ENCODE measurements around the gene TNS1. TPM values are rescaled to one million over a fixed set of nuclear protein-coding genes. Genes with fewer than 3 reads are reported as not detected.

TNS1 gene
- total RNA-seq, 4 donors from 2014 or later: 169 to 316 (median 229) TPM

DNA sequence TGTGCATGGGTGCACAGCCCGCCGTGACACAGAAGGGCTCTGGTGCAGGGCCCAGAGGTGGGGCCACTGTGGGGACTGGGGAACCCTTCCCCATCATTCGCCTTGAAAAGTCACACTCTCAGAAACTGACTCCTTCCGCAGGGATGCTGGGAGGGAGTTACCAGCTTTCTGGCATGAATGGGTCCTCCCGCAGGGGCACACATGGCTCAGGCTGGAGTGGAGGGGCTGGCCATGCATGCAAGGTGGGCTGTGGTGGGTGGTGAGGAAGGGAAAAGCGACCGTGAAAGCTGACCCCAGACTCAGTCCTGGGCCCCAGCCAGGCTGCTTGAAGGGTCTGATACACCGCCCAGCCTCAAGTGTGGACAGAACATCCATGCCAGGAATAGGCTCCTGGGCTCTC lies 201.1 kb downstream of the TNS1 start:
- H3K27me3 ChIP-seq: no peaks in the 10 kb centered on the region
- WGBS, 2 donors: 80 to 85% methylated on average over 8 of the region's 8 CpGs
- H3K9me3 ChIP-seq: no peaks in the 10 kb centered on the region
- H3K4me3 ChIP-seq (replicated peaks in 1 of 3): no peak overlapping the region
- no peak for DNase-seq
- no peak for TF ChIP-seq POLR2A (IDR thresholded peaks at IDR 0.05)
- TF ChIP-seq, protein P1, sequence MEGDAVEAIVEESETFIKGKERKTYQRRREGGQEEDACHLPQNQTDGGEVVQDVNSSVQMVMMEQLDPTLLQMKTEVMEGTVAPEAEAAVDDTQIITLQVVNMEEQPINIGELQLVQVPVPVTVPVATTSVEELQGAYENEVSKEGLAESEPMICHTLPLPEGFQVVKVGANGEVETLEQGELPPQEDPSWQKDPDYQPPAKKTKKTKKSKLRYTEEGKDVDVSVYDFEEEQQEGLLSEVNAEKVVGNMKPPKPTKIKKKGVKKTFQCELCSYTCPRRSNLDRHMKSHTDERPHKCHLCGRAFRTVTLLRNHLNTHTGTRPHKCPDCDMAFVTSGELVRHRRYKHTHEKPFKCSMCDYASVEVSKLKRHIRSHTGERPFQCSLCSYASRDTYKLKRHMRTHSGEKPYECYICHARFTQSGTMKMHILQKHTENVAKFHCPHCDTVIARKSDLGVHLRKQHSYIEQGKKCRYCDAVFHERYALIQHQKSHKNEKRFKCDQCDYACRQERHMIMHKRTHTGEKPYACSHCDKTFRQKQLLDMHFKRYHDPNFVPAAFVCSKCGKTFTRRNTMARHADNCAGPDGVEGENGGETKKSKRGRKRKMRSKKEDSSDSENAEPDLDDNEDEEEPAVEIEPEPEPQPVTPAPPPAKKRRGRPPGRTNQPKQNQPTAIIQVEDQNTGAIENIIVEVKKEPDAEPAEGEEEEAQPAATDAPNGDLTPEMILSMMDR (IDR thresholded peaks at IDR 0.05): no peak
- H3K27ac ChIP-seq: no peak overlapping the region
- intact Hi-C loops (cut with DNase I): no loop called here
- peaks cover 27 to 28% of the 10 kb centered on the region in 2 donors for H3K36me3 ChIP-seq
- peaks cover 4 to 7% of the 10 kb centered on the region in 2 donors for H3K4me1 ChIP-seq

DNA sequence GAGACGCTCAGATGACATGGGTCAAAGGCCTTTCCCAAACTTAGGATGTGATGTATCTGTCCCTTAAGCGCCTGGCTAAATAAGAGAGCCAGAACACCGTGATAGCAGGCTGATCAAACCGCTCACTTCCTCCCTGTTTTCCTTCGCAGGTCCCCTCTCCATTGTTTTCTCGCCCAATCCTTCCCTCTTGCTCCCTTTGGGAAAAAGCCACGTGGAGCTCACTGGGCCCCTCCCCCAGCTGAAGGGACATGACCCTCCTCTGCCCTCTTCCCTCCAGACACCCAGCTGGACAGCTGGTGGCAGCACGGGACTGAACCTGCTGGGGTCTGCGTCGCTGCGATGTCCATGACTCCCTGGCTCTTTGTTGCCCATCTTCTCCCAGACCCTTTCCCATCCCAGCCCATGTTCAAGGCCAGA lies 201.7 kb downstream of the TNS1 start:
- DNase-seq: no peak
- TF ChIP-seq, protein P1 (IDR thresholded peaks at IDR 0.05): no peak
- no peak for TF ChIP-seq POLR2A (IDR thresholded peaks at IDR 0.05)
- intact Hi-C loops (cut with DNase I): no loop called here
- peak overlapping the region in 1 of 3 donors; percentile 0 for H3K27ac ChIP-seq
- H3K27me3 ChIP-seq: no peaks in the 10 kb centered on the region
- no peak overlapping the region for H3K4me3 ChIP-seq (replicated peaks in 1 of 3)
- H3K36me3 ChIP-seq: peaks cover 26 to 28% of the 10 kb centered on the region in 2 donors
- H3K9me3 ChIP-seq: no peaks in the 10 kb centered on the region
- WGBS, 2 donors: 62 to 64% methylated on average over 11 of the region's 11 CpGs
- H3K4me1 ChIP-seq: peaks cover 4 to 7% of the 10 kb centered on the region in 2 donors

DNA sequence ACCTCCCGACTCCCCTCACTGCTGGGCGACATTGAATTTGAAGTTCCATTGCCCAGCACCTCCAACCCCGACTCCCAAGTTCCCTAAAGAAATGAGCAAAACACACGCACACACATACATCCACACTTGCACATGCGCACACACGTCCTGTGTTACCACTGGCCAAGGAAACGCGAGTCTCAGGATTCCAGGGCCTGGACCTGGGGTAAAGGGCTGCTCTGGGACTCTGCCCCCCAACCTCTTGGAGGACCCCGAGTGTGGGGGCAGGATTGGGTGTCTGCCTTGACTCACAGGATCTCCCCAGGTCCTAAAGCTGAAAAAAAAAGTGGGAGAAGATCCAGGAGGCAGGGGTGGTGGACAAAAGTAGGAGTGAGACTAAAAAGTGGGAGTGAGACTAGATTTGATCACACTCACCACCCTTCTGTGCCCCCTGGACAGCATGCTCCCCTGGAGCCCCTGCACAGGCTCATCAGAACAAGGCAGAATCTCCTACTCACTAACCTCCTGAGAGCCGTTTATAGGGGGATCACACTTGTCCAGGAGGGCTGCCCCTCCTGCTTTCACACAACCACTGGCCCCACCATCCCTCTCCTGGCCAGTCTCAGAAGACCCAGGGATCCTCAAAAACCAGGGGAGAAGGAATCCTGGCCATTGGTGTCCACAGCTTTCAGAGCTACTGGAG lies 202.2 kb downstream of the TNS1 start:
- H3K27ac ChIP-seq: peak overlapping the region in 1 of 3 donors; percentile 0
- H3K9me3 ChIP-seq: no peaks in the 10 kb centered on the region
- TF ChIP-seq, protein P1 (IDR thresholded peaks at IDR 0.05): no peak
- TF ChIP-seq POLR2A (IDR thresholded peaks at IDR 0.05): no peak
- H3K4me3 ChIP-seq (replicated peaks in 1 of 3): no peak overlapping the region
- WGBS, 2 donors: 88% methylated on average over 10 of the region's 10 CpGs
- no peaks in the 10 kb centered on the region for H3K27me3 ChIP-seq
- H3K4me1 ChIP-seq: peaks cover 4 to 7% of the 10 kb centered on the region in 2 donors
- H3K36me3 ChIP-seq: peaks cover 23 to 28% of the 10 kb centered on the region in 2 donors
- no peak for DNase-seq
- intact Hi-C loops (cut with DNase I): no loop called here

DNA sequence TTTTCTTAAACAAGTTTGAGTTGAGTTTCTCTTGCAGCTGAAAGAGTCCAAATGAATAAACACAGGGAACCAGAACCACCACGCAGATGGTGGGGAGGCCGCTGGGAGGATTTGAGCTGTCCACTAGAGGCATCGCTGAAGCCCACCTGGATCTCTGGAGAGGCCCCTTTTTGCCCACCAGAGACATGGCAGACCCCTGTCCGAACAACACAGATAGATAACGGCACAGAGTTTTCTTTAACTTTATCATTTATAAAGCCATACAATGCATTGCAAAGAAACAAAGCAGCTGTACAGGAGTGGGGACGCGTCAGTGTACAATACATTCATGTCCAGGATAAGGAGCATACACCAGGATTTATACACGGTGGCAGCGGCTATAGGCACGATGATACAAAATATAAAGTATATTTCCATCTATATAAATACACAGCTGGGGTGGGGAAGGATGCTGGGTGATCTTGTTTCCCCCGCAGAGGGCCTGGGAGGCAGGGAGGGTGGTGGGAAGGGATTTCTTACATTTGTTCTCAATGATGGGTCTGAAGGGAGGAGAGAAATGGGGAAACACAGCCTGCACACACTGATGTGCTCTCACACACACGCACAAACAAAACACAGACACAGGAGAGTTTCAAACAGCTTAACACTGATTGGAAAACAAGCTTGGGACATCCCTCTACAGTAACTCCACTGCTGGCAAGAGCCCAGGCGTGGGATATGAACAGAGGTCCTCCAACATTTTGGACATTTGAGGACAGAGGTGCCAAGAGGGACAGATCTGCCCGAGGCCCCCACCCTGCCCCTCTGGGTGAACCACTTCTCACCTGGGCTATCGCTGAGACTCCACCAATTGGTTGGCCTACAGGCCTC lies 203.0 kb downstream of the TNS1 start:
- DNase-seq: no peak

More for the DNA sequence above, 203.0 kb downstream of the TNS1 start:
- Histone ChIP-seq H3K9me3 (no peaks in the 10 kb centered on the region), H3K4me3 (replicated peaks in 1 of 3) (no peak overlapping the region), H3K4me1 (peaks cover 4 to 7% of the 10 kb centered on the region in 2 donors), H3K27ac (no peak overlapping the region), H3K36me3 (peaks cover 23 to 28% of the 10 kb centered on the region in 2 donors), H3K27me3 (no peaks in the 10 kb centered on the region)
- no peak for TF ChIP-seq POLR2A (IDR thresholded peaks at IDR 0.05)
- TF ChIP-seq, protein P1 (IDR thresholded peaks at IDR 0.05): no peak
- intact Hi-C loops (cut with DNase I): no loop called here
- WGBS, 2 donors: 87 to 94% methylated on average over 15 of the region's 15 CpGs

Measured in thyroid gland (tissue), 4 donors.